ENCODE measurements around the gene FXR2.

DNA sequence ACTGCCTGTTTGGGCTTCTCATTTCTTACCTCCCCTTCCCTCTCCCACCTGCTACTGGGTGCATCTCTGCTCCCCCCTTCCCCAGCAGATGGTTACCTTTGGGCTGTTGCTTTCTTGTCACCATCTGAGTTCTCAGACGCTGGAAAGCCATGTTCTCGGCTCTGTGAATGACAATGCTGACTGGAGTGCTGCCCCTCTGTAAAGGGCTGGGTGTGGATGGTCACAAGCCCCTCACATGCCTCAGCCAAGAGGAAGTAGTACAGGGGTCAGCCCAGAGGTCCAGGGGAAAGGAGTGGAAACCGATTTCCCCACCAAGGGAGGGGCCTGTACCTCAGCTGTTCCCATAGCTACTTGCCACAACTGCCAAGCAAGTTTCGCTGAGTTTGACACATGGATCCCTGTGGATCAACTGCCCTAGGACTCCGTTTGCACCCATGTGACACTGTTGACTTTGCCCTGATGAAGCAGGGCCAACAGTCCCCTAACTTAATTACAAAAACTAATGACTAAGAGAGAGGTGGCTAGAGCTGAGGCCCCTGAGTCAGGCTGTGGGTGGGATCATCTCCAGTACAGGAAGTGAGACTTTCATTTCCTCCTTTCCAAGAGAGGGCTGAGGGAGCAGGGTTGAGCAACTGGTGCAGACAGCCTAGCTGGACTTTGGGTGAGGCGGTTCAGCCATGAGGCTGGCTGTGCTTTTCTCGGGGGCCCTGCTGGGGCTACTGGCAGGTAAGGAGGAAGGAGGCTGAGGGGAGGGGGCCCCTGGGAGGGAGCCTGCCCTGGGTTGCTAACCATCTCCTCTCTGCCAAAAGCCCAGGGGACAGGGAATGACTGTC is 35.5 kb downstream of the FXR2 start, which contains the start of gene CD68:
- TF ChIP-seq, protein P1, sequence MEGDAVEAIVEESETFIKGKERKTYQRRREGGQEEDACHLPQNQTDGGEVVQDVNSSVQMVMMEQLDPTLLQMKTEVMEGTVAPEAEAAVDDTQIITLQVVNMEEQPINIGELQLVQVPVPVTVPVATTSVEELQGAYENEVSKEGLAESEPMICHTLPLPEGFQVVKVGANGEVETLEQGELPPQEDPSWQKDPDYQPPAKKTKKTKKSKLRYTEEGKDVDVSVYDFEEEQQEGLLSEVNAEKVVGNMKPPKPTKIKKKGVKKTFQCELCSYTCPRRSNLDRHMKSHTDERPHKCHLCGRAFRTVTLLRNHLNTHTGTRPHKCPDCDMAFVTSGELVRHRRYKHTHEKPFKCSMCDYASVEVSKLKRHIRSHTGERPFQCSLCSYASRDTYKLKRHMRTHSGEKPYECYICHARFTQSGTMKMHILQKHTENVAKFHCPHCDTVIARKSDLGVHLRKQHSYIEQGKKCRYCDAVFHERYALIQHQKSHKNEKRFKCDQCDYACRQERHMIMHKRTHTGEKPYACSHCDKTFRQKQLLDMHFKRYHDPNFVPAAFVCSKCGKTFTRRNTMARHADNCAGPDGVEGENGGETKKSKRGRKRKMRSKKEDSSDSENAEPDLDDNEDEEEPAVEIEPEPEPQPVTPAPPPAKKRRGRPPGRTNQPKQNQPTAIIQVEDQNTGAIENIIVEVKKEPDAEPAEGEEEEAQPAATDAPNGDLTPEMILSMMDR (conservative IDR thresholded peaks at IDR 0.05 in 1 of 2, IDR thresholded peaks at IDR 0.05 in 1 of 2; ENCODE audit: extremely low read depth in 1 of 2, insufficient read depth in 1 of 2, low read depth in 1 of 2, low read length in 2 of 2) = no peak
- TF ChIP-seq EZH2 (IDR thresholded peaks at IDR 0.05; ENCODE audit: borderline replicate concordance, low read length) = no peak

Measured in mammary epithelial cell (primary cell).